ENCODE data around the gene ANO8.

The ANO8 gene

GRCh38 chr19:17347361-17347760, 12.7 kb upstream of the ANO8 start:
- in situ Hi-C loops (cut with MboI; ENCODE audit: low sequenced_read_pairs, unreplicated experiment) = loop anchor here (5.0 kb wide), 1 partner anchor 40 kb away; no protein-coding TSS in a partner anchor
- TF ChIP-seq CTCF (IDR thresholded peaks at IDR 0.05; ENCODE audit: borderline replicate concordance, control extremely low read depth, extremely low read depth, insufficient read depth, missing control alignments) = no peak
- peak; percentile 29 for DNase-seq (ENCODE audit: low spot score)

- in situ Hi-C loops (cut with MboI; ENCODE audit: low sequenced_read_pairs, unreplicated experiment) = loop anchor here (5.0 kb wide), 1 partner anchor 41 kb away; no protein-coding TSS in a partner anchor
- peak; percentile 90 for DNase-seq (ENCODE audit: low spot score)
- peak; percentile 92 for TF ChIP-seq CTCF (IDR thresholded peaks at IDR 0.05; ENCODE audit: borderline replicate concordance, control extremely low read depth, extremely low read depth, insufficient read depth, missing control alignments)
Observed at GRCh38 chr19:17346109-17346671, 11.5 kb upstream of the ANO8 start.

- TF ChIP-seq CTCF (IDR thresholded peaks at IDR 0.05; ENCODE audit: borderline replicate concordance, control extremely low read depth, extremely low read depth, insufficient read depth, missing control alignments) = no peak
- no peak for DNase-seq (ENCODE audit: low spot score)
- in situ Hi-C loops (cut with MboI; ENCODE audit: low sequenced_read_pairs, unreplicated experiment) = no loop called here
Observed at GRCh38 chr19:17341845-17342244, 7.2 kb upstream of the ANO8 start.

GRCh38 chr19:17341386-17341785, 6.7 kb upstream of the ANO8 start:
- TF ChIP-seq CTCF (IDR thresholded peaks at IDR 0.05; ENCODE audit: borderline replicate concordance, control extremely low read depth, extremely low read depth, insufficient read depth, missing control alignments) = no peak
- DNase-seq (ENCODE audit: low spot score) = no peak
- in situ Hi-C loops (cut with MboI; ENCODE audit: low sequenced_read_pairs, unreplicated experiment) = no loop called here

DNA sequence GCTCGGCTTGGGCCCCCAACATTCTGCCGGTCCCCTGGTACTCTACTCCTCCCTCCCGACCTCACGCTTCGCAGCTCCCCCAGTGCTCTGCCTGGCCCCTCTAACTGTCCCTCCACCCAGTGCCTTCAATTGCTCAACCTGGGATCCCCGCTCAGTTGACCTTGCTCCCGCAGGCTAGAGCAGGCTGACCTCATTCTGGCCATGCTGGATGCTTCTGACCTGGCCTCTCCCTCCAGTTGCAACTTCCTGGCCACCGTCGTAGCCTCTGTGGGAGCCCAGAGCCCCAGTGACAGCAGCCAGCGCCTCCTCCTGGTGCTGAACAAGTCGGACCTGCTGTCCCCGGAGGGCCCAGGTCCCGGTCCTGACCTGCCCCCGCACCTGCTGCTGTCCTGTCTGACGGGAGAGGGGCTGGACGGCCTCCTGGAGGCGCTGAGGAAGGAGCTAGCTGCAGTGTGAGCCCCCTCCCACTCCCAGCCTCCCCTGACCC, 6.3 kb upstream of the ANO8 start:
- DNase-seq (ENCODE audit: low spot score) = no peak
- TF ChIP-seq CTCF (IDR thresholded peaks at IDR 0.05; ENCODE audit: borderline replicate concordance, control extremely low read depth, extremely low read depth, insufficient read depth, missing control alignments) = no peak
- in situ Hi-C loops (cut with MboI; ENCODE audit: low sequenced_read_pairs, unreplicated experiment) = no loop called here

GRCh38 chr19:17340302-17340870, 5.7 kb upstream of the ANO8 start:
- no peak for TF ChIP-seq CTCF (IDR thresholded peaks at IDR 0.05; ENCODE audit: borderline replicate concordance, control extremely low read depth, extremely low read depth, insufficient read depth, missing control alignments)
- in situ Hi-C loops (cut with MboI; ENCODE audit: low sequenced_read_pairs, unreplicated experiment) = no loop called here
- no peak for DNase-seq (ENCODE audit: low spot score)
